Fibroblast of skin of right biceps (primary cell): ENCODE results near the gene FAM184A.
"Not testable (repeated sequence)": the region's sequence is repeated elsewhere in the genome, so short reads cannot be mapped to it uniquely, and the experiment has no call there.

Experiments used
- DNase-seq: peaks from one replicate; pipeline ENCODE4 v3.0.0-alpha.2; 2013

Gene FAM184A

GRCh38 chr6:119078376-119079282 lies at the start of gene FAM184A:
Gene FAM184A (minus strand): TSS chr6:119078664. CDS start chr6:119078299, 365 bp downstream.
- DNase-seq: peak; percentile 53

GRCh38 chr6:119127627-119128026 lies 49.2 kb upstream of the FAM184A start:
- no peak for DNase-seq

GRCh38 chr6:119126826-119127225 lies 48.4 kb upstream of the FAM184A start:
- no peak for DNase-seq

GRCh38 chr6:119126140-119126539 lies 47.7 kb upstream of the FAM184A start:
- DNase-seq: no peak

GRCh38 chr6:119125576-119125975 lies 47.1 kb upstream of the FAM184A start:
- DNase-seq: no peak

GRCh38 chr6:119124079-119124824 lies 45.8 kb upstream of the FAM184A start:
- no peak for DNase-seq

GRCh38 chr6:119122336-119122735 lies 43.9 kb upstream of the FAM184A start:
- no peak for DNase-seq

- no peak for DNase-seq
Measured at GRCh38 chr6:119121367-119121766, 42.9 kb upstream of the FAM184A start.

- peak; percentile 81 for DNase-seq
Measured at GRCh38 chr6:119119989-119120388, 41.5 kb upstream of the FAM184A start.

- DNase-seq: not testable (repeated sequence)
Measured at GRCh38 chr6:119119062-119119461, 40.6 kb upstream of the FAM184A start.

GRCh38 chr6:119116712-119117281 lies 38.3 kb upstream of the FAM184A start:
- no peak for DNase-seq

GRCh38 chr6:119113961-119114360 lies 35.5 kb upstream of the FAM184A start:
- no peak for DNase-seq

- DNase-seq: no peak
Measured at GRCh38 chr6:119112812-119113530, 34.5 kb upstream of the FAM184A start.

GRCh38 chr6:119110601-119111548 lies 32.4 kb upstream of the FAM184A start:
- DNase-seq: peak; percentile 36

GRCh38 chr6:119109654-119110325 lies 31.3 kb upstream of the FAM184A start:
- no peak for DNase-seq

GRCh38 chr6:119108076-119108475 lies 29.6 kb upstream of the FAM184A start:
- no peak for DNase-seq

GRCh38 chr6:119105282-119105681 lies 26.8 kb upstream of the FAM184A start:
- no peak for DNase-seq

- DNase-seq: no peak
Measured at GRCh38 chr6:119102901-119103300, 24.4 kb upstream of the FAM184A start.

- no peak for DNase-seq
Measured at GRCh38 chr6:119100115-119100514, 21.7 kb upstream of the FAM184A start.

- DNase-seq: not testable (repeated sequence)
Measured at GRCh38 chr6:119097815-119098361, 19.4 kb upstream of the FAM184A start.
